ENCODE measurements around the gene CAMTA2. TPM values are rescaled to one million over a fixed set of nuclear protein-coding genes. Genes with fewer than 3 reads are reported as not detected.

Gene CAMTA2
- polyA plus RNA-seq, 1 donor from 2014 or later, result 7.3 TPM

GRCh38 chr17:4970273-4970672 is 17.2 kb downstream of the CAMTA2 start:
- no peaks in the 10 kb centered on the region for H3K27me3 ChIP-seq (ENCODE audit: insufficient read depth, low read depth, low read length)
- H3K27ac ChIP-seq (ENCODE audit: low read length), result no peak overlapping the region
- no peaks in the 10 kb centered on the region for H3K36me3 ChIP-seq (ENCODE audit: insufficient read depth, low read length)
- H3K9ac ChIP-seq (ENCODE audit: low read length), result no peak overlapping the region
- no peak for TF ChIP-seq SMC3 (conservative IDR thresholded peaks at IDR 0.05; ENCODE audit: poor library complexity)
- TF ChIP-seq EZH2 (IDR thresholded peaks at IDR 0.05; ENCODE audit: borderline replicate concordance, insufficient read depth, low read length, poor library complexity, severe bottlenecking), result no peak
- no peak for TF ChIP-seq POLR2AphosphoS5 (IDR thresholded peaks at IDR 0.05)
- no peak for TF ChIP-seq REST (IDR thresholded peaks at IDR 0.05; ENCODE audit: borderline replicate concordance)
- TF ChIP-seq MXI1 (conservative IDR thresholded peaks at IDR 0.05; ENCODE audit: poor library complexity, severe bottlenecking), result no peak
- TF ChIP-seq TAF1 (IDR thresholded peaks at IDR 0.05; ENCODE audit: low read depth), result no peak
- no peak for TF ChIP-seq CTCF (IDR thresholded peaks at IDR 0.05; ENCODE audit: poor library complexity, severe bottlenecking)
- H3K79me2 ChIP-seq (replicated peaks; ENCODE audit: insufficient read depth, low read length), result no peaks in the 10 kb centered on the region
- H3F3A ChIP-seq (ENCODE audit: insufficient read depth, low read length, poor library complexity, severe bottlenecking), result peaks cover 9% of the 10 kb centered on the region
- no peak overlapping the region for H3K4me2 ChIP-seq (ENCODE audit: low read length)
- H3K4me3 ChIP-seq (ENCODE audit: low read length), result no peak overlapping the region
- H2AFZ ChIP-seq (ENCODE audit: low read depth, low read length), result no peak overlapping the region
- H3K9me2 ChIP-seq (ENCODE audit: insufficient read depth, low read length), result no peaks in the 10 kb centered on the region
- no peaks in the 10 kb centered on the region for H4K20me1 ChIP-seq (ENCODE audit: insufficient read depth)
- no peaks in the 10 kb centered on the region for H3K9me3 ChIP-seq (ENCODE audit: low read length)

- H3K9ac ChIP-seq (ENCODE audit: low read length), result peak overlapping the region; percentile 89
- H3K27ac ChIP-seq (ENCODE audit: low read length), result peak overlapping the region; percentile 97
- no peaks in the 10 kb centered on the region for H3K36me3 ChIP-seq (ENCODE audit: insufficient read depth, low read length)
- H4K20me1 ChIP-seq (ENCODE audit: insufficient read depth), result no peaks in the 10 kb centered on the region
- no peaks in the 10 kb centered on the region for H3K9me3 ChIP-seq (ENCODE audit: low read length)
- H3K9me2 ChIP-seq (ENCODE audit: insufficient read depth, low read length), result no peaks in the 10 kb centered on the region
- H3K27me3 ChIP-seq (ENCODE audit: insufficient read depth, low read depth, low read length), result no peaks in the 10 kb centered on the region
- H3K79me2 ChIP-seq (replicated peaks; ENCODE audit: insufficient read depth, low read length), result no peaks in the 10 kb centered on the region
- H2AFZ ChIP-seq (ENCODE audit: low read depth, low read length), result no peak overlapping the region
- H3K4me3 ChIP-seq (ENCODE audit: low read length), result peak overlapping the region; percentile 71
- no peak overlapping the region for H3K4me2 ChIP-seq (ENCODE audit: low read length)
- TF ChIP-seq TAF1 (IDR thresholded peaks at IDR 0.05; ENCODE audit: low read depth) (no peak), MXI1 (conservative IDR thresholded peaks at IDR 0.05; ENCODE audit: poor library complexity, severe bottlenecking) (no peak), EP300 (conservative IDR thresholded peaks at IDR 0.05; ENCODE audit: poor library complexity, severe bottlenecking) (no peak), EZH2 (IDR thresholded peaks at IDR 0.05; ENCODE audit: borderline replicate concordance, insufficient read depth, low read length, poor library complexity, severe bottlenecking) (no peak), CTCF (IDR thresholded peaks at IDR 0.05; ENCODE audit: poor library complexity, severe bottlenecking) (no peak), SMC3 (conservative IDR thresholded peaks at IDR 0.05; ENCODE audit: poor library complexity) (no peak), RAD21 (conservative IDR thresholded peaks at IDR 0.05) (no peak), REST (IDR thresholded peaks at IDR 0.05; ENCODE audit: borderline replicate concordance) (no peak), POLR2AphosphoS5 (IDR thresholded peaks at IDR 0.05) (no peak)
- peaks cover 9% of the 10 kb centered on the region for H3F3A ChIP-seq (ENCODE audit: insufficient read depth, low read length, poor library complexity, severe bottlenecking)
Measured at GRCh38 chr17:4969551-4970173, 17.8 kb downstream of the CAMTA2 start.
